NCI-H526 treated with DMSO at 0.1 percent for 48 hours (cell line): Measurements from ENCODE around the gene TTYH3.

Experiments used
- DNase-seq: peaks from one replicate; lab custom pipeline; 2025; lab: John Stamatoyannopoulos, UW

The TTYH3 gene

DNA sequence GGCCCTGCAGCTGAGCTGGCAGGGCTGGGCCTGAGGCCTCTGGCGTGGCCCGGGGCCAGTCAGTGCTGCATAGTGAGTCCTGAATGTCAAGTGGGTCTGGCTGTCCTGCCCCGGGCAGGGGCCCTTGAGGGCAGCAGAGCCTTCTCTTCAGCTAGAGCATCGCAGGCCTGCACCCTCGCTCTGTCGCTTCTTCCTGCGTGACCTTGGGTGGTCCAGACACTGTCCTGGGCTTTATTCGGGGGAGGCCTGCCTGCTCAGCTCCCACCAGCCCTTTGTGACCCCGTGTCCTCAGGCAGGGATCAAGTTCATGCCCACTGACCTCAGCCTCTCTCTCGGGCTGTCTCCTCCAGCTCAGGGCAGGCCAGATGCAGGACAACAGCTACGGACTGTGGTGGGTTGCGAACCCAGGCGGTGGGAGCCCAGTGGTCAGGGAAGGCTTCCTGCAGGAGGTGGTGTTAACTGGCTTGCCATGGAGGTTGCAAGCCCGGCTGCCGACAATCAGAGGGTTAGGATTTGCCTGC lies 3.4 kb downstream of the TTYH3 start:
- no peak for DNase-seq

DNA sequence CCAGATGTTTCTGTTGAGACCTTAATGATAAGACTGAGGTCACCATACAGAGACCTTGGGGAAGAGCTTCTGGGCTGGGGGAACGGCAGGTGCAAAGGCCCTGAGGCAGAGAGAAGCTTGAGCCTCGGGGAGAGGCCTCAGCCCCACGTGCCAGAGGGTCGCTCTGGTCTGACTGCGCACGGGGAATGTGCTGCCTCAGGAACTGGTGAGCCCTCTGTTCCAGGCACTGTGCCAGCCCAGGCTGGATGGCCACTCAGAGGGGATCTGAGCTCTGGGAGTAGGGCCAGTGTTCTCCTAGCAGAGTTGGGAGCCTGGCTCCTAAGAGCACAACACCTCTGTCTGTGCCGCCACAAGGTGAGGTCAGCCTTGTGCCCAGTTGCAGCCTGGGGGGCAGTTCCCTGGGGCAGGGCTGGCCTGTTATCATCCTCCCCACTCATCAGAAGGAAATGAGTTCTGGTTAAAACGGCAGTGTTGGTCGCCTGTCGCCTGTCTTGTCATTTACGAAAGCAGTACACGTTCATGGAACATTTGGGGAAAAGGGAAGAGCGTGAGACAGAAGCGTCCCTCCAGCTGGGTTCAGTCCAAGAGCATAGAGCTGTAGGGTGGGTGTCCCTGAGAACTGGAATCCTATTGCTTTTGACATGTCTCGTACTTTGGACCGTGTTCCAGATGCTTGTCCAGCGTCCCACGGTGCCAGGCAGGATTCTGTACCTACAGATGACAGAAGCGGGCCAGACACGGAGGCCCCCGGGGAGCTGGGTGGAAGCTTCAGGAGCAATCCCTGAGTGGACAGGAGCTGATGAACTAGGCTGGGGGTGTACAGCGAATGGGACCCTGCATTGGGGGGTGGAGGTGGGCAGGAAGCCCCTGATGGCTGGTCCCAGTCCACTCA lies 4.3 kb downstream of the TTYH3 start:
- no peak for DNase-seq

DNA sequence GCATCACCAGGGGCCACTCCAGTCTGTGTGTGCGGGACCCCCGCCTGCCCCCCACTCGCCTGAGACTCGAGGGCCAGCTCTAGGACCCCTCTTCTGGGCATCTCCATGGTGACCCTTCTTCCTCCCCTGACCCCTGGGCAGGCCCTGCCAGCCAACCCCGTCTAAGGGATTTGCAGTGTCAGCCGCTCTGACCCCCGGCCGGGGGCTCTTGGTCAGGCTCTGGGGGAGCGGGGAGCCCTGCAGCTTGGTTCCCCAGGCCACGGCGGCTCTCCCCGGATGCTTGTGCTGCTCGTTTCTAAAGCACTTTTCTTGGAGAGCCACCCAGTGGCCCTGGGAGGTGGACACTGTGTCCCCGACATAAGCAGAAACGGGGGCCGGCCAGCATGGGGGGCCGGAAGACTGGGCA lies 5.3 kb downstream of the TTYH3 start:
- no peak for DNase-seq

DNA sequence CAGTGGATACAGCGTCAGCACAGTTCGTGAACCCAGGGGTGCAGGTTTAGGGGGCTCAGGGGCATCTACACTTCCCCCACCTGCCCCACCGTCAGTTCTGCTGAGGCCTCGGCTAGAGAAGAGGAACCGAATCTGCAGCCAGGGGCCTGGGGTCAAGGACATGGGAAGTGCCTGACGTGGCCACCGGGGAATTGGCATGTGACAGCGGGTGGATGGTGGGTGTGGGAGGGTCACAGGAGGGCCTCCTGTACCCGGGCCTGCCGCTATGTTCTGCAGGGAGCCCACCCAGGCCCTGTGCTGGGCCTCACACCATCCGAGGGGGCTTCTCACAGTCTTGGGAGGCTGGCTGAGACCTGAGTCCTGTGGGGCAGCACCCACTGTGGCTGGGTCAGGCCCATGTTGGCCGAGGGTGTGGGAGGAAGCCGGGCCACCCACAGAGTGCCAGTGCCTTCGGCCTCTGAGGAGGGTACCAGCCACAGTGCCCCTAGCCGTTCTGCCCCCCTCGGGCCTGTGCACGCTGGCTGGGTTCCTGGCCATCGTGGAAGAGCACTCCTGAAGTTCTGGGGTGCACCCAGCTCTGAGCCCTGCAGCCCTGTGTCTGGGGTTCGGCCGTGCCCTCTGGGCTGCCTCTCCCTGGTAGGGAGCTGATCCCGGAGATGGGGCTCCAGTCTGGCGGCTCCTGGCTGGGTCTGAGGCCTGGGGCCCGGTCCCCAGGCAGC lies 5.9 kb downstream of the TTYH3 start:
- DNase-seq = no peak

DNA sequence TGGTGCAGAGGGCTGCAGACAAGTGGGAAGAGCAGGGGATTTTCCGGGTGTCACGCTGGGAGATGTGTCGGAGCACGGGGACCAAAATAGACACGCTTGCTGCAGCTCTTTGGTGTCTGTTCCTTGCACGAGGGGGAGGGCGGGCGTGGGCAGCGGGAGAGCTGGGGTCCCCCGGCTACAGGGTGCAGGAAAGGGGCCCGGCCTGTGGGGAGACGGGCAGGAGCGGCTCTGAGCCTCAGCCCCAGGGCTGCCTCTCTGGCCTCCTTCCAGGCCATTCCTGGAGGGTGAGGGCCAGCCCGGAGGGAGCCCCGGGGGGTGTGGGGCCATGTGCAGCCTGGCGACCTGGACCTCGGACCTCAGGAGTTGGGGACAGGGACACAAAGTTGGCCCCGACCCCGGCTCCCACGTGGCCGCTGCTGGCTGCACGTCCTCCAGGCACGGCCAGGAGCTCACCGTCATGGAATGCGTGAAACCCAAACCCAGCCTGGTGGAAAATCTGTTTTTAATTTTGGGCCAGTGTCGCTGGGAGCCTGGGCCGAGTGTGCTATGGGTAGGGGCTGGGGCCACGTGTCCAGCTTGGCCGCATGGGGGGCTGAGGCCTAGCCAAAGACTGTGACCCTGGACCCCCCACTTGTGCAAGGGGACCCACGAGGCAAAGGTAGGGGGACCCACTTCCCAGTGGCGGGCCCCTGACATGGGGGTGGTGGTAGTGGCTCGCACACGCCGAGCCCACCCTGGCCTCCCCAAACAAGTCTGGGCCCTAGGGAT lies 6.6 kb downstream of the TTYH3 start:
- no peak for DNase-seq

DNA sequence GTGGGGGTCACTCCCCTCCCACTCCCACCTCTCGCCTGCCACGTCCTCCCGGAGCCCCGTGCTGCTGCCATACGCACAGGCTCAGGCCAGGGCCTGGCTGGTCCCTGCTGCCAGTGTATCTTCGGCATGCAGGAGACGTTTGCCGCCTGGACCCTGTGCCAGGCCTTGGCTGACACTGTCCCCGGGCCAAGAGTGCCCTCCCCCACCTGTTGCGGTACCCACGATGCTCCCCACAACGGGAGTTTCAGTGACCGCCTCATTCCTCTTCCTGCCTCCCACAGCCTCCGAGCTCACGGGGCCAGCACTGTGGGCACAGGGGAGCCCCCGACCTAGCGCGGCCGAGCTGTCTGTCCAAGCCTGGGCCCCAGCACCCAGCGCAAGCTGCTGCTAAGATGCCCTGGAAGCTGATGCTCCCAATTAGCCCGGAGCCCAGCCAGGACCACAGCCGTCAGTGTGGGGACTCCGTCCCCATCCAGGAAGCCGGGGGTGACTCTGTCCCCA lies 7.4 kb downstream of the TTYH3 start:
- no peak for DNase-seq

DNA sequence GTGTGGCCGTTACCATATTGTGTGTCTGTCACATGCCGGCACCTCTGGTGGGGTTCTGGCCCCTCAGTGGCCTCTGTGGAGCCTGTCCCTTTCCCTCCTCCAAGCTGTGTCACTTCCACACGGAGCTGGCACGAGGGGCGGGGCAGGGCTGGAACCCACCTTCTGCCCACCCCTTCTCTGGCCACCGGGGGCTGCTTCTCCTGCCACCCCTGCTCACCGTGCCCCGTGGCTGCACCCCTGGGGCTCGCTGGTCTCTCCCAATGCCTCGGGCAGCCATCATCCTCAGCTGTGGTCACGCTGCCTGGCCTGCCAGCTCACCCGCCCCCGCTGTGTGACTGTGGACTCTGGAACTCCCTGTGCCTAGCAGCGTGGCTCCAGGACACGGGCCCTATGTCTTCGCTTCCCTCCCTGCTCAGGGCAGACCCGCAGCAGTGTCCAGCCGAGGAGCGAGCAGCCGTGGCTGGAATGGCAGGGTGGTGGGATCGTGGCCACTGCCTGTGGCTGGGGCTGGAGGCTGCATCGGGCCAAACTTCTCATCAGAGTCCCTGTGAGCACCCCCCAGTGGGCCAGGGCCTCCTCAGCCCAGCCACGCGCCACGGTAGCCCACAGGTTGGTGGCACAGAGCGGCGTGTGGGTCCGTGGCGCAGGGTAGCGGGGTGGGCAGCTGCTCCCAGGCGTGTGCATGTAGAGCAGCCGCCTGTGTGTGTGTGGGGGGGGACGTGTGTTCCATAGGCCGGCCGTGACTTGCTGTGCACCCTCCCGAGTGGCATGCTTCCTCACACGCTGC lies 8.1 kb downstream of the TTYH3 start:
- no peak for DNase-seq

DNA sequence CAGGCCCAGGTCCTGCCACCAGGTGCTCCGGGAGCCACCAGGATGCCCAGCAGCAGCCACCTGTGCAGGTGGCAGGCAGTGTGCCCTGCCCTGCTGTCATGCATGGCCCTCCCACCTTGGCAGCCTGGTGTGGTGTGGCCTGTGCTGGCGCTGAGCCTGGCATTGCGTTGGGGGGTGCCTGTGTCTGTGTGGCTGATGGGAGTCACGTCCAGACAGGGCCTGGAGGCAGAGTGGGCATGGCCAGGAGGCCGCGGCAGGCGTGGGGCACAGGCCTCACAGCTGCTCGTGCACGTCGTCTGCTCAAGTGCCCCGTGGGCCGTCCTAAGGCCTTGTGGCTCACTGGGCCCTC lies 8.7 kb downstream of the TTYH3 start:
- no peak for DNase-seq

DNA sequence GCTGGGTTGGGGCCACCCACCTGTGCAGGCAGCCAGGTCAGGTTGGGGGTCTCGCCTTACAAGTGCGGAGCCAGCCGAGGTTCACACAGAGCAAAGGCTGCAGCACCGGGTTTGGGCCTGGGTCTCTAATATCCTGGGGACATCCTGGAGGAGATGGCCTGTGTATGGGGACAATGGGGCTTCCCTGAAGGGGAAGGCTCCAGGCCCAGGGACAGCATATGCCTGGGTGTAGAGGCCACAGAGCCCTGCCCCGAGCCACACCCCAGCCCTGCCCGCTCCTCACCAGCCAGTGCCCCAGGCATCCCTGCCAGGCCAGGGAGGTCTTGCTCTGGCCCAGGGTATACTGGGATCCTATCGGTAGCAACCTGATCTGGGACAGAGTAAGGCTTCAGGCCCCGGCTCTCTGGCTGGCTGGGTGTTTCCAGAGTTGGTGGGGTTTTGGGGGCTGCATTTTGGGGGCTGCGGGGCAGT lies 9.1 kb downstream of the TTYH3 start:
- no peak for DNase-seq

DNA sequence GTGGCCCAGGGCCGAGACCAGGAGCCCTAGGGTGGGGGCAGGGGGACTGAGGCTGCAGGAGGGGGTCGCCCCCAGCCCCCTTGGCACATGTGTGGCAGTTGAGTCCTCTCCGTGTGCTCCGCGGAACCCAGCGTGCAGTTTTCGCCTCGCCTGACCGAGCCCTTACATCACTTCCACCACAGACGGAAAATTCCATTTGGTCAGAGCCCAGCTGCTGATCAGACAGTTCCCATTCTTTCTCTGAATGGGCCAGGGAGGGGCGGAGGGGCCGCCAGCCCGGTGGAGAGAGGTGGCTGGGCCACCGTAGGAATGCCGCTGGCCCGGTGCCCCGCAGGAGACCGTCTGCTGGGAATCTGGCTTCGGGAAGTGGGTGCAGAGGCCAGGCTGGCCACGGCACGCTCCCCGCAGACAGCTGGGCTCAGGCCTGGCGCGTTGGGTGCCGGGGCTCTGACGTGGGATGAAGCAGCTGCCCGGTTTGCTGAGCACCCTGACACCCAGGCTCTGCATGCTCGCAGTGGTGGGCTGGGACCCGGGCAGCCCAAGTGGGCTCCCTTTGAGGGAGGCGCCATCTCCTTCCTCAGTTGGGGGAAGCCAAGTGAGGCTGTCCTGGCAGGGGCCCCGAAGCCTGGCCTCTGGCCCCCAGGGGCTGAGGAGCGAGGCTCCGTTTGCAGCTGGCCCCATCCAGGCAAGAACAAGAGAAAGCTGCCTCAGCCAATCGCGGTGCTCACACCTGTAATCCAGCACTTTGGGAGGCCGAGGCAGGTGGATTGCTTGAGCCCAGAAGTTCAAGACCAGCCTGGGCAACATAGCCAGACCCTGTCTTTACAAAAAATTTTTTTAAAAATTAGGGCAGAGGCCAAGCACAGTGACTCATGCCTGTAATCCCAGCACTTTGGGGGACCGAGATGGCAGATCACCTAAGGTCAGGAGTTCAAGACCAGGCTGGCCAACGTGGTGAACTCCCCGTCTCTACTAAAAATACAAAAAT lies 9.9 kb downstream of the TTYH3 start:
- no peak for DNase-seq

DNA sequence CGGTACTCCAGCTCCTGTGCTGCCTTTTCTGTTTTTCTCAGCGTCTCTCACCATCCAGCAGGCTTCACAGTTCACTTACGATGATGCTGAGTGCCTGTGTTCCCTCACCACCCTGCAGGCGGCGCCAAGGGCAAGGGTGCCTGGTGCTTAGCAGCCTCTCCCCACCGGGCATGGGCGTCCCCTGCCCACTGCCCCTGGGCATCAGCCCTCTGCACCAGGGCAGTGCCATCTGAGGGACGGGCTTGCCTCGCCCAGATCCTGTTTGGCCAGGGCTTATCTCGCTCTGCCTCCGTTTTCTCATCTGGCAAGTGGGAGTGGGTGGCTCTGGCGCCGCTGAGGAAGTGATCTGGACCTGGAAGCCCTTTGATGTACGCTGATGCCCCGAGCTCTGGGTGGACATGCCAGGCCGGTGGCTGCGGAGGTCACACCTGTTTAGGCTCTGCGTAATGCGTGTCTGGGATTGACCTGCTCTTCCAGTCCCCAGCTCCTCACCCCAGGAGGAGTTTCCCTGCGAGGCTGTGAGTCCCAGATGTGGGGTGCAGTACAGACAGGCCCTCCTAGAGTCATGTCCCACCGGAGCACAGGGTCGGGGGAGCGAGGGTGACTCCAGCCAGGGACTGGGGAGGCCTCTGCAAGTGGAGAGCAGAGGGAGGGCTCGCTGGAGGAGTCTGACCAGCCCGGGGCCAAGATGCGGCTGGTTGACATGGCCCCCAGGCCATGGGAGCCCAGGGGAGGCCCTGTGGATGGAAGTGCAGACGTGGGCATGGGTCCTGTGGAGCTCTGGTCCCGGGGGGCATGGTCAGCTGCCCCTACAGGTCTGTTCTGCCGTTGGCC lies 11.8 kb downstream of the TTYH3 start:
- no peak for DNase-seq

DNA sequence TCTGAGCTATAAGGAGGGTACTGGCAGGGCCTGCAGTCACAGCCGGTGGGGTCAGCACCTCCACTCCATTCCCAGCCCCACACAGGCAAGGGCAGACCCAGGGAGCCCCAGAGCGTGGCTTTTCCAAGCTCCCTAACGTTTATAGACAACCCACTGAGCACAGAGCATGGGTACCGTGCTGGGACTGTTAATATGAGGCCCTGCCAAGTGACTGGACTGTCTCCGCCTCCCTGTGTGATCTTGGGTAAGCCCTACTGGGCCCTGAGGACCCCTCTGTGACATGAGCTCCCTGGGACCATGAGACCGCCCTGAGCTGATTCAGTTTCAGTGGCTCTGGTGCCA lies 12.4 kb downstream of the TTYH3 start:
- no peak for DNase-seq

DNA sequence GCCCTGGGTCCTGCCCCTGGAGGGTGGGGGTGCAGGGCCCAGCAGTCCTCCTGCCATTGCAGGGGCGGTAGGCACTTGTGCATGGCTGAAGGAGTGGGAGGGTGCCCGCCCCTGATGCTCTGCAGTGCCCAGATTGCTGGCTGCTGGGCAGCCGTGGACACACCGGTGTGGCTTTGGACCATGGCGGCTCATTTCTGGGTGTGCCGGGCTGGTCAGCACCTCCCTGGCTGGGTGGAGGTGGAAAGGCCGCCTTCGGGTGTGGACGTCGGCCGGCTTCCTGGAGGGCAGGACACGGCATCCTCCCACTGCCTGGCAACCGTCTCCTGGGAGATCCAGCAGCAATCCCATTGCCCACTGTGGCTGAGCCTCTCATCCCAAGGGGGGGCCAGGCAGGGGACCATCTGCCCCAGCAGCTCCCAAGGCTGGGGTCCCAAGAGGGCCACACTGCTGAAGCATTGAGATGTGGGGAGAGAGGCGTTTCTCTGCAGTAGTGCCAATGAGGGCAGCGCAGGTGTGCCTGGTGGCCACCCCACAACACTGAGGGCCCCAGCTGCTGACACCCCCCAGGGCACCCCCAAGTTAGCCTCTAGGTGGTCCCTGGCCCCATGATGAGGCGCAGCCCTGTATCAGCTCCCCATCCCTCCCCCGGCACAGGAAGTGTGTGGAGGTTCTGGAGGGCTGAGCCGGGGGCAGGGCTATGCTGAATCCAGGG lies 12.9 kb downstream of the TTYH3 start:
- no peak for DNase-seq

DNA sequence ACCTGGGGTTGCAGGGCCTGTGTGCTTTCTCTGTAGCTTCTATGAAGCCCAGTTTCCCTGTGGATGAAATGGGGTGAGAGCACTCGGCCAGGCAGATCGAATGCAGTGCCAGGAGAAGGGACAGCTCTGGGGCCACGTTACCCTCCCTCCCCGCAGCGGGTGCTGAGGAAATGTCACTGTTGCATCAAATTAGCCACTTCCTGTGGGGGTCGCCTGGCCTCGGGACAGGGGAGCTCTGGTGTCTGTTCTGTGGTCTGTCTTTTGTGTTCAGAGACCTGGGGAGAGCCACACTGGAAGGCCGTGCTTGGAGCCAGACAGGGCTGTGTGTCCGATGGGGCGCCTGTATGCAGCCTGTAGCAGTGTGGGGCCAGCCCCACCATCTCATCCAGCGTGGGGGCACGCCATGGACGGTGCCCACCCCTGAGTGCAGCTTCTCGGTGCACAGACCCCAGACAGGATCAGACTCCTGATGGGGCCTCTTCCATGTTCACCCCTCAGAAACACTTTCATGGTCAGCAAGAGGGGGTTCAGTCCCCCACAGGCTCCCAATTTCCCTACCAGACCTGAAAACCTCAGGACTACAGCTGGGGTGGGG lies 13.6 kb downstream of the TTYH3 start:
- no peak for DNase-seq

DNA sequence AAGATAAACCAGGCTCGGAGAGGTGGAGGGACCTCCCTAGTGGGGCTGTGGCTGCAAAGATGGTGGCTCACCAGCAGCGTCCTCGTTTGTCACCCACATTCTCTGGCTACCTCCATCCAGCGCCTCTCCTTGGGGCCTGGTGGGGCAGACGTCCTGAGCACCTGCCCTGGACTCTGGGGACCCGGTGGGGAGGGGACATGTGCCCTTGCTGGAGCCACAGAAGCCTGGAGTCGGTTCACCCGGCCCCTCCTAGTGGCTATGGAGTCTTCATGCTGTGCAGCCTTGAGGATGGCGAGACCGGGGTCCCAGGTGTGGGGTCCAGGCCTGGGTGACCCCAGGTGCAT lies 14.5 kb downstream of the TTYH3 start:
- DNase-seq = no peak

DNA sequence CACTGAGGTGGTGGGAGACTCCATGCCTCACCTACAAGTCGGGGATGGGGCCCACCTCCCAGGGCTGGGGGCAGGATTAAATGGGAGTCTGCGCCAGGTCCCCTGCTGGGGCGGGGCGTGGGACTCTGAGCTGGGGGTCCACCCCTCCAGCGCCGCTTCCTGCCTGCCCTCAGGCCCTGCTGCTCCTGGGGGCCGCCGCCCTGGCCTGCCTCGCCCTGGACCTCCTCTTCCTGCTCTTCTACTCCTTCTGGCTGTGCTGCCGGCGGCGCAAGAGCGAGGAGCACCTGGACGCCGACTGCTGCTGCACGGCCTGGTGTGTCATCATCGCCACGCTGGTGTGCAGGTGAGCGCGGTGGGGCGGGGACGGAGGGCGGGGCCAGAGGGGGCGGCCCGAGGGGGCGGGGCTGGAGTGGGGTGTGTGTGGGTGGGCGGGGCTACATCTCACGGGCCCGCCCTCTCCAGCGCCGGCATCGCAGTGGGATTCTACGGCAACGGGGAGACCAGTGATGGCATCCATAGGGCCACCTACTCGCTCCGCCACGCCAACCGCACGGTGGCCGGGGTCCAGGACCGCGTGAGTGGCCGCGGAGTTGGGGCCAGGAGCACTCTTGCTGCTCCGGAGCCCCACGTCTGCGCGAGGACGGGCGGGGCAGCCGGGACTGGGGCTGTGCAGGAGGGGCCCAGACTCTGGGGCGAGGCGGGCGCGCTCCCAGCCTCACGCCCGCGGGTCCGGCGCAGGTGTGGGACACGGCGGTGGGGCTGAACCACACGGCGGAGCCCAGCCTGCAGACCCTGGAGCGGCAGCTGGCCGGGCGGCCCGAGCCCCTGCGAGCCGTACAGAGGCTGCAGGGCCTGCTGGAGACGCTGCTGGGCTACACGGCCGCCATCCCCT lies 15.1 kb downstream of the TTYH3 start:
- DNase-seq = no peak

DNA sequence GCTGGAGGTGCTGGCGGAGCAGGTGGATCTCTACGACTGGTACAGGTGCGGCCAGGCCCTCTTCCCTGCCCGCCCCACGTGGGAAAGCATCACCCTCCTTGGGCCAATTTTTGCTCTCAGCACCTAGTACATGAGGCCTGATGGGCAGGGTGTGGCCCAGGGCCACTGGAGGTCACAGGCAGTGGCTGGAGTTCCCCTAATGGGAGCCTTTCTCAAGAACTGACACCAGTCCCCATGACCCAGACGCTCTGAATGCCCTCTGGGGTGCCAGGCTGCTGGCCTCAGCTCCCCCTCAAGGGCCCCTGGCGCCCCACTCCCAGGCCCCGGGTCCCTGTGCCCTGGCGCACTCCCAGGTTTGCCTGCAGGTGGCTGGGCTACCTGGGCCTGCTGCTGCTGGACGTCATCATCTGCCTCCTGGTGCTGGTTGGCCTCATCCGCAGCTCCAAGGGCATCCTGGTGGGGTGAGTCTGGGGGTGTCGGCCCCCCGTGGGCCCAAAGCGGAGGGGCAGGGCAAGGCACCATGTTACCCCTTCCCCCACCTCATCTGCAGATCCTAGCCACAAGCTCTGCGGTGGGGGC lies 15.9 kb downstream of the TTYH3 start:
- no peak for DNase-seq
